Measurements from ENCODE around the gene SLCO3A1.

Gene SLCO3A1

DNA sequence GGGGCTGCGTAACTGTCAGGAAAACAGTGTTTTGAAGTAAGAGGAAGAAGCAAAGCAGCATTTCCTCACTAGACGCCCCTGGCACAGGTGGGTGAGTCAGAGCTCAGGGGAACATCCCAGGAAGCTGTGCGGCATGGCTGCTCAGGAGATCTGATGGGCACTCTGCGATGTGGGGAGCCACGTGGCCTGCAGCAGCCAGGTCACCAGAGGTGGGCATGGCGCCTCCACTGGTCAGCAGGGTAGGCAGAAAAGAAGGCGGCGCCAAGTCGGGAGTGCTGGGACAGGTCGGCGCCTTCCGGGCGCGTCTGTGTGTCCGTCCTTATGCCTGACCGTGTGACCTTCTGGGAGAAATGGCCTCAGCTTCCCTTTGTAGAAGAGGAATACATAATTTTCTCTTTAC is 290.3 kb downstream of the SLCO3A1 start:
- no peak for DNase-seq

DNA sequence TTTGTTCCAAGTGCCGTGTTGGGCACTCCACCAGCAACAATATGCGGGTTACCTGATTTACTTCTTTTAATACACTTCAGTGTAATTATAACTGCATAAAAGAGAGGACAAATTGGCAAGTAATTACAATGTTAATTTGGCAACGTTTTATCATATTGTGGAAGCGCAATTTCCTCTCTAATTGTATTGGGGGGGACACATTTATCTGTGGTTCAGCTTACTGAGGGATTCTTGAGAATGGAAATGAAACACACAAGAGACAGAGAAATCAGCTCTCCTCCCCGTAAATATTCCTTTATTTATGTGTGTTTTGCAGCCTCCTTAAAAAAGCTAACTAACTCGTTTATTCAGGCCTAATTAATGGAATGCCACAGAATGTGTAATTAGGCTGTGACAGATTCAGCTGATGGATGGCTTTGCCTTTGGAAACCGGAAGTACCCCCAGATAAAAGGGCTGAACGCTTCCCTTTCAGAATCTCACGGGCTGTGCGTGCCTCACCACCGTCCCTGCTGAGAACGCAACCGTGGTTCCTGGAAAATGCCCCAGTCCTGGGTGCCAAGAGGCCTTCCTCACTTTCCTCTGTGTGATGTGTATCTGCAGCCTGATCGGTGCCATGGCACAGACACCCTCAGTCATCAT is 293.1 kb downstream of the SLCO3A1 start:
- DNase-seq = no peak

GRCh38 chr15:92149029-92149428 is 295.5 kb downstream of the SLCO3A1 start:
- DNase-seq = no peak

GRCh38 chr15:92149465-92149864 is 296.0 kb downstream of the SLCO3A1 start:
- DNase-seq = no peak

DNA sequence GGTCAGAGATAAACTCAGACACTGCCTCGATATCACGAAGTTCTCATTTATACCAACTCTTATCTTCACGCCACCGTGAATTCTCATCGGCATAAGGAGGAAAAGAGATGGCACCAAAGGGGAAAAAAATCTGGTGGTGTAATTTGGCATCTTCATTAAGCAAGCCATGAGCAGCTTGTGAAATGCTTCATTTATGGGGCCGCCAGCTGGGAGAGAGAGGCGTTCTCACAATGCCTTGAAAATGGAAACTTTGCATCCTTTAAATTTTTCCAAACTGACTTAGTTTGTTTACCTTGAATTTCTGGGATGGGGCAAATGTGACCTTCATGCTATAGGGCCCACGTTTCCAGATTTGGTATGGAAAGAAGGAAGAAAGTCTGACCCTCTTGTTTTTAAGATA is 297.7 kb downstream of the SLCO3A1 start:
- no peak for DNase-seq

GRCh38 chr15:92151741-92152140 is 298.2 kb downstream of the SLCO3A1 start:
- DNase-seq = no peak

DNA sequence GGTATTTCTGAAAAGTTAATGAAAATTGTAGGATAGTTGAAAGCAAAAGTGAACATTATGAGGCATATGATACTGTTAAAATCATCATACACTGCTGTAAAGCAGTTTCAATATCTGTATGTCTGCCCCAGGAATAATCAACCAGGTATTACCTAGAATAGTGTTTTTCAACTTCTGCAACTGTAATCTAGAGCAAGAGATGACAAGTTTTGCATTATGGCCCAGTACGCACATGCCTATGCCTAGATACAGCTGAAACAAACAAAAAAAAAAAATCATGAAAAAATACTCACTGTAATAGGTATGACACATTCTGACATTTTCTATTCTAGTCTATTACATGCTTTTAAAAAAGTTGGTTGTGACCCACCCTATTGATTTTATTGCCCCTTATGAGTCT is 299.5 kb downstream of the SLCO3A1 start:
- DNase-seq = no peak

- no peak for DNase-seq
Measured at GRCh38 chr15:92153620-92154019, 300.1 kb downstream of the SLCO3A1 start.

DNA sequence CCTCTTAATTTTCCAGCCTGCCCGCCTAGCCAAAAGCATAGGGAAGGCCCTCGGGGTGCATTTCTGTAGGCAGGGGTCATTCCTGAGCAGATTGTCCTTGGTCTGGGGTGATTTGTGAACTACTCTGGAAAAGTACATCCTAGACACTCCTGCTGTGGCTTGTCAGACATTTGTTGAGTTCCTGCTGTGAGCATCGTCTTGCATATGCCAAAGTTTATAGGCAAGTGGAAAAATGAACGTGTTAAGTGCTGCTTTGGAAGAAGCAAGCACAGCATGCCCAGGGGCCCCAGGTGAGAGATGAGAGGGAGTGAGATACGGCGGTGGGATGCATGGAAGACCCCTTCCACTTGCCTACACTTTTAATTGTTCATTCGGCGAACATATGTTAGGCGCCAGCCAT is 302.4 kb downstream of the SLCO3A1 start:
- no peak for DNase-seq

DNA sequence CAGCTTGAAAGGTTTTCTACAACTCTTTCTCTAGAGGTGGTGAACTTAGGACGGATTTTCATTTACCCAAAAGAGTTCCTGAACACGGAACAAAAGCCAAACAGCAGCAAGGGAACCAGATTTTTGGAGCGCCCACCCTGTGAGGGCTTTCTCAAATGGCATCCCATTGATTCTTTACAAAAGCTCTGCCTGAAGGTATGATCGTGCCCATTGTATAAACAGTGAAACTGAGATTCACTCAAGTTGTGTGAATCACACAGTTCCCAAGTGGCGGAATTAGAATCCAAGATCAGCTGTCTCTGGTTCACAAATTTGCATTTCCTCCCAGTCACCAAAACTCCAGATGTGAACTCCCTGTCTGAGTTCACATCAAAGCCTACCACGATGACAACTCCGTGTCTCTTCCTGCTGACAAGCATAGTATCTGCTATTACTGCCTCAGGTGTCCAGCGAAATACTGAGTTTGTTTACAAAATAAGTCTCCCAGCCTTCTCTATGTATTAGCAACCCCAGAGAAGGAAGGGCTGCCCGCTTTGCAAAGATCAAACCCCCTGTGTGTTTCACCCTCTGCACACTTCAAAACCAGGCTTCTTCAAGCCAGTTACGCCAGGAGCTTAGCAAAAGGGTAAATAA is 304.3 kb downstream of the SLCO3A1 start:
- no peak for DNase-seq

DNA sequence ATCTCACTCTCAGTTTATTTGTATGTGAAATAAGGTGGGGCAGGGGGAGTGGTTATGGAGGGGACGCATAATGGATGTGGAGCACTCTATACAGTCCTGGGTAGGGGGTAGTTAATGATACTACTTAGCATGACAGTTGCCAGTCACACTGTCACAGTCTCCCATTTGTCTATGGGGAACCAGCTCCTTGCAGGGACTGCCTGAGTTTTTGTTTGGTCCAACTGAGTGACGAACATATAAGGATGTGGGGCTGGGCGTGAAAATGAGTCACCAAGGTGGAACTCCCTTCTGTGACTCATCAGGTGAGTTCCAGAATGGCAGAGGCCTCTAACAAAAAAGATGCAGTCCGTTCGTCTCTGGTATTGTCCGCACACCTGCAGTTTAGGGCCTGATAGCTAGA is 304.9 kb downstream of the SLCO3A1 start:
- peak; percentile 7 to 21 for DNase-seq

DNA sequence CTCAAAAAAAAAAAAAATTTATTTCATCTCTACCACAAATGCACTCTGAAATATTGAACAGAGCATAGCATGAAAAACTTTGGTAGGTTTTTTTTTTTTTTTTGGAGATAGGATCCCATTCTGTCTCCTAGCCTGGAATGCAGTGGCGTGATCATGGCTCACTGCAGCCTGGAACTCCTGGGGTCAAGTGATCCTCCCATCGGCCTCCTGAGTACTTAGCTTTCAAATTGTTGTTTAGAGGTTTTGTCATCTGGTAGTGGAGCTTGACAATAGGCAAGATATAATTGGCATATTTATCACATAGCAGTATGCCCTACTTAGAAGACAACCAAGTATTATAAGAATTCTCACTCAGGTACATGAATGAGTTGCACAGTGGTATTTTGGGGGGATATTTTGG is 306.0 kb downstream of the SLCO3A1 start:
- no peak for DNase-seq

DNA sequence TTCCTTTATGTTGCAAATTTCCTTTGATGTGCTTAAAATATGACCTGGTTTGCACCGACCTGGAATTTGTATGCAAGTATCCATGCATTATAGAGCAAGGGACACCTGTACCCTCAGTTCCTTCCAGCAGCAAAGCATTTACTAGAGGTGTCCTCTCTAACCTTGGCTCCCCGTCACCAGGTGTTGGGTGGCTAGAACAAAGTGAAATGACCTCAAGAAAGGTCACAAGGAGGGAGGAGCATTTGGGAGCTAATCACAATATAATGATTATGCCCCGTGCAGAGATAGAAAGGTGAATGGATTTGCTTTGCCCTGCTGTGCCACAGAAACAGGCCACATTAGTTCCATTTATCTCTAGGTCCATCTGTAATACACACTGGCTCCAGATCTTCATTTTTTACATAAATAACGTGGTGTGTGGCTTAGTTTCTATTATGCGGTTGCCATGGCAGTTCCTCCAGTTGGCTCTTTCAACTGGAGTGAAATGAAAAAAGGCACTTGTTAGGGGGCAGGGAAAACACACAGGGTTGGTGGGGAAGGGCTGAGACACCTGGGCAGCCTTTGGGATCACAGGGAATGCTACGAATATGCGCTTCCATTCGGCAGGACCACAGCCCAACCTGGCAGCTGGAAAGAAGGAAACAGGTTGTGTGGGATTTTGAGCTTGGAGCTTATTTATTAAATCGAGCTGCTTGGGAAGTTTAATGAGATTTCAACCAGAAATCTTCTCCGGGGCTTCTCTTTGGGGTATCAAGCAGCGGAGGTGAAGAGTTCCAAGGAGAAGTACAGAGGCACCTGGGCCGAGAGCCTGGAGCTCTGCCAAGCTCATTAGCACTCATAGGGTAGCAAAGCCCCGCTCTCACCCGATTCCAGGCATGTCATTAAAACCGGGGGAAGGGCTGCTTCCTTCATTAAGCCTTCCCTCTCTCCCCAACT is 306.7 kb downstream of the SLCO3A1 start:
- DNase-seq = no peak

GRCh38 chr15:92161039-92161670 is 307.6 kb downstream of the SLCO3A1 start:
- DNase-seq = no peak

DNA sequence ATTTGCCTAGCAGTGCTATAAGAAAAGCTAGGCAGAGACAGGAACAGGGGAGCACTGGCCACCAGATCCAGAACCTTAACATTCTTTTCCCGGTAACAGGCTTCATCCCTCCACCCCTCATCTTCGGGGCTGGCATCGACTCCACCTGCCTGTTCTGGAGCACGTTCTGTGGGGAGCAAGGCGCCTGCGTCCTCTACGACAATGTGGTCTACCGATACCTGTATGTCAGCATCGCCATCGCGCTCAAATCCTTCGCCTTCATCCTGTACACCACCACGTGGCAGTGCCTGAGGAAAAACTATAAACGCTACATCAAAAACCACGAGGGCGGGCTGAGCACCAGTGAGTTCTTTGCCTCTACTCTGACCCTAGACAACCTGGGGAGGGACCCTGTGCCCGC is 309.1 kb downstream of the SLCO3A1 start:
- DNase-seq = no peak

- DNase-seq = no peak
Measured at GRCh38 chr15:92163641-92164040, 310.1 kb downstream of the SLCO3A1 start.

DNA sequence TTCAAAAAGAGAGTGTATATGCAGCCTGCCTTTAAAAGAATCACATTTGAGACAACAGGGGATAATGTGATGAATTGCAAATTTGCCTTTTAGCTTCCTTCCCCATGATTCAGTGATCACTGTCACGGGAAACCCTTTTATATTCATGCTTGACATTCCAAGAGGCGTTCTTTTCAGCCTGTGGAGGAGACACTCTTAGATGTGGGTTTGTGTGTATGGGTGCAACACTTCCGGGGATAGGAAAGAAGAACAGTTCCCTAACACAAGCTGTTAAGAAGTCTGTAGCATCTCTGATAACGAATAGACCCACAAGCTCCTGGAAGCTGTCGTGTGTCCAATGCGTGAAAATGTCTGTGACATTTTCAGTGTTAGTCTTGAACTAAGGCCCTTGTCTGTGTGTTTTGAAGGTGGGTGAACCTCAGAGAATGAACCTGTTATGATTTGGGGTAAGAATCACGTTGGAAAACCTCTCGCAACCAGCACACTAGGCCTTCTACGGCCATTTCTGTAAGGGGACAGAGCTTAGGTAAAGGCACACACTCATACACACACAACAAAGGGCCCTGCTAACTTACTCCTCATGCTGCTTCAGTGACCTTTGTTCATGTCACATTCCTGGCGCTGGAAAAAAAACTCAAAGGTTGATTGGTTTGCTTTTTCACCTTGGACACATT is 311.0 kb downstream of the SLCO3A1 start:
- no peak for DNase-seq

DNA sequence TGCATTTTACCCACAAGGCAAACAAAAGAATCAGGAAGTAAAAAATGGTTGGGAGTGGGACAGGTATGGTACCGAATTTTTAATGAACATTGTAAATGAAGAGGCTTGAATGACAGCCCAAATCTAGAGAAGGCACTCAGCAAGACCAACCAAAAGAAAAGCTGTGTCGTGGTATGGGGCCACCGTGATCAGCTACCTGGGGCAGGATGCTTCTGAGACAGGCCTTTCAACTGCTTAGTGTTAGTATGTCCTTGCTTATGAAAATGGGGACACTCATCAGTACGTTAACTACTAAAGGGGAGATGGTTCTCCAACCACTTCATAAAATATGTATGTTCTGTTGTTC is 311.5 kb downstream of the SLCO3A1 start:
- DNase-seq = no peak

- no peak for DNase-seq
Measured at GRCh38 chr15:92166029-92166428, 312.5 kb downstream of the SLCO3A1 start.

- no peak for DNase-seq
Measured at GRCh38 chr15:92166751-92167405, 313.4 kb downstream of the SLCO3A1 start.

DNA sequence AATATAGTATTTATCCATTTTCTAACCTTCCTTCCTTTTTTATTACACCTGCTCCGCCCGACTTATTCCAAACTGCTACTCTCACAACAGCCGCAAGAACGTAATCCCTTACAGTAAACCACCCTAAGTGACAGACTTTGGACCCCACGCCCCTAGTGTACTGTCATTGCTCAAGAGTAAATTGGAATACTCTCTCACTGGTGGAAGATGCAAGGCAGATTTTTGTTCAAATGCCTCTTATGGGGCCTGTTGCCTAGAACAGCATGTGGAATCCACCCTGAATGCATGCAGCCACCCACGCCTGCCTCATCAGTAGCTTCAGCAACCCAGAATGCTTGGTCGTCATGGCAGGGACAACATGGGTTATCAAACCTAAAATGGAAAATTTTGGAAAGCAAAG is 313.9 kb downstream of the SLCO3A1 start:
- DNase-seq = no peak

GRCh38 chr15:92168066-92168683 is 314.7 kb downstream of the SLCO3A1 start:
- no peak for DNase-seq

Measured in stimulated activated CD4-positive, alpha-beta T cell treated with anti-CD3 and anti-CD28 coated beads, Interleukin-2, amount 100 ng/mL, for 48 hours (primary cell).